ENCODE data around the gene DAB1. TPM values are rescaled to one million over a fixed set of nuclear protein-coding genes. Genes with fewer than 3 reads are reported as not detected.

DAB1 gene
- total and polyA plus RNA-seq, 7 donors, result under 0.01 to 1.1 (median 0.75) TPM; not detected in 1

GRCh38 chr1:56995414-56996100 is 428.3 kb downstream of the DAB1 start:
- Histone ChIP-seq H3K4me1 (no peaks in the 10 kb centered on the region), H3K4me3 (no peak overlapping the region), H3K9me3 (no peaks in the 10 kb centered on the region), H3K27me3 (no peaks in the 10 kb centered on the region), H3K36me3 (no peaks in the 10 kb centered on the region), H3K27ac (no peak overlapping the region)
- DNase-seq, result no peak
- 68 to 83% methylated on average over 4 of the region's 4 CpGs for WGBS, 2 donors
- TF ChIP-seq EP300 (IDR thresholded peaks at IDR 0.05) (no peak), POLR2A (IDR thresholded peaks at IDR 0.05) (no peak), POLR2AphosphoS5 (IDR thresholded peaks at IDR 0.05) (no peak)
- TF ChIP-seq, protein P1, sequence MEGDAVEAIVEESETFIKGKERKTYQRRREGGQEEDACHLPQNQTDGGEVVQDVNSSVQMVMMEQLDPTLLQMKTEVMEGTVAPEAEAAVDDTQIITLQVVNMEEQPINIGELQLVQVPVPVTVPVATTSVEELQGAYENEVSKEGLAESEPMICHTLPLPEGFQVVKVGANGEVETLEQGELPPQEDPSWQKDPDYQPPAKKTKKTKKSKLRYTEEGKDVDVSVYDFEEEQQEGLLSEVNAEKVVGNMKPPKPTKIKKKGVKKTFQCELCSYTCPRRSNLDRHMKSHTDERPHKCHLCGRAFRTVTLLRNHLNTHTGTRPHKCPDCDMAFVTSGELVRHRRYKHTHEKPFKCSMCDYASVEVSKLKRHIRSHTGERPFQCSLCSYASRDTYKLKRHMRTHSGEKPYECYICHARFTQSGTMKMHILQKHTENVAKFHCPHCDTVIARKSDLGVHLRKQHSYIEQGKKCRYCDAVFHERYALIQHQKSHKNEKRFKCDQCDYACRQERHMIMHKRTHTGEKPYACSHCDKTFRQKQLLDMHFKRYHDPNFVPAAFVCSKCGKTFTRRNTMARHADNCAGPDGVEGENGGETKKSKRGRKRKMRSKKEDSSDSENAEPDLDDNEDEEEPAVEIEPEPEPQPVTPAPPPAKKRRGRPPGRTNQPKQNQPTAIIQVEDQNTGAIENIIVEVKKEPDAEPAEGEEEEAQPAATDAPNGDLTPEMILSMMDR (IDR thresholded peaks at IDR 0.05), result no peak
- intact Hi-C loops (cut with DNase I), result no loop called here

DNA sequence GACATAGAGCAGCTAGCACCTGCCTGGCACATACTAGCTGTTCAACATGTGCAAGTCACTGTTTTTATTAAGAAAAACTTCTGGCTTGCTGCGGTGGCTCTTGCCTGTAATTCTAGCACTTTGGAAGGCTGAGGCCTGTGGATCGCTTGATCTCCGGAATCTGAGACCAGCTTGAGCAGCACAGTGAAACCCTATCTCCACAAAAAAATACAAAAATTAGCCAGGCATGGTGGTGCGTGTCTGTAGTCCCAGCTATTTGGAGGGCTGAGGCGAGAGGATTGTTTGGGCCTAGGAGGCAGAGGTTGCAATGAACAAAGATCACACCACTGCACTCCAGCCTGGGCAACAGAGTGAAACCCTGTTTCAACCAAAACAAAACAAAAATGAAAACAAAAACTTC is 430.4 kb downstream of the DAB1 start:
- WGBS, 2 donors, result 92 to 93% methylated on average over 5 of the region's 5 CpGs
- Histone ChIP-seq H3K4me3 (no peak overlapping the region), H3K27ac (no peak overlapping the region), H3K36me3 (no peaks in the 10 kb centered on the region), H3K9me3 (no peaks in the 10 kb centered on the region), H3K4me1 (no peaks in the 10 kb centered on the region), H3K27me3 (no peaks in the 10 kb centered on the region)
- no peak for TF ChIP-seq POLR2A (IDR thresholded peaks at IDR 0.05)
- no peak for TF ChIP-seq EP300 (IDR thresholded peaks at IDR 0.05)
- TF ChIP-seq POLR2AphosphoS5 (IDR thresholded peaks at IDR 0.05), result no peak
- intact Hi-C loops (cut with DNase I), result no loop called here
- DNase-seq, result no peak

- Histone ChIP-seq H3K27me3 (no peaks in the 10 kb centered on the region), H3K36me3 (no peaks in the 10 kb centered on the region), H3K9me3 (no peaks in the 10 kb centered on the region), H3K4me1 (no peaks in the 10 kb centered on the region), H3K4me3 (no peak overlapping the region), H3K27ac (no peak overlapping the region)
- intact Hi-C loops (cut with DNase I), result no loop called here
- TF ChIP-seq, protein P1 (IDR thresholded peaks at IDR 0.05), result no peak
- TF ChIP-seq EP300 (IDR thresholded peaks at IDR 0.05), result no peak
- no peak for TF ChIP-seq POLR2A (IDR thresholded peaks at IDR 0.05)
- TF ChIP-seq POLR2AphosphoS5 (IDR thresholded peaks at IDR 0.05), result no peak
- 75 to 79% methylated on average over 15 of the region's 15 CpGs for WGBS, 2 donors
- no peak for DNase-seq
These were observed 431.3 kb downstream of the DAB1 start for GRCh38 chr1:56992318-56993125.

GRCh38 chr1:56991576-56991975 is 432.3 kb downstream of the DAB1 start:
- no peak for DNase-seq
- H3K36me3 ChIP-seq, result no peaks in the 10 kb centered on the region
- WGBS, 2 donors, result 75 to 81% methylated on average over 3 of the region's 3 CpGs
- no peaks in the 10 kb centered on the region for H3K4me1 ChIP-seq
- no peak overlapping the region for H3K27ac ChIP-seq
- no peak overlapping the region for H3K4me3 ChIP-seq
- H3K27me3 ChIP-seq, result no peaks in the 10 kb centered on the region
- intact Hi-C loops (cut with DNase I), result no loop called here
- TF ChIP-seq EP300 (IDR thresholded peaks at IDR 0.05), result no peak
- no peak for TF ChIP-seq POLR2AphosphoS5 (IDR thresholded peaks at IDR 0.05)
- TF ChIP-seq, protein P1 (IDR thresholded peaks at IDR 0.05), result no peak
- TF ChIP-seq POLR2A (IDR thresholded peaks at IDR 0.05), result no peak
- H3K9me3 ChIP-seq, result no peaks in the 10 kb centered on the region

GRCh38 chr1:56986397-56986796 is 437.5 kb downstream of the DAB1 start:
- Histone ChIP-seq H3K9me3 (no peaks in the 10 kb centered on the region), H3K36me3 (no peaks in the 10 kb centered on the region), H3K4me1 (no peaks in the 10 kb centered on the region), H3K27me3 (no peaks in the 10 kb centered on the region), H3K27ac (no peak overlapping the region), H3K4me3 (no peak overlapping the region)
- intact Hi-C loops (cut with DNase I), result no loop called here
- DNase-seq, result no peak
- TF ChIP-seq, protein P1 (IDR thresholded peaks at IDR 0.05), result no peak
- TF ChIP-seq POLR2A (IDR thresholded peaks at IDR 0.05) (no peak), EP300 (IDR thresholded peaks at IDR 0.05) (no peak), POLR2AphosphoS5 (IDR thresholded peaks at IDR 0.05) (no peak)
- WGBS, 2 donors, result 48 to 82% methylated on average over 2 of the region's 2 CpGs

Measured in sigmoid colon (tissue), 7 donors.